HUES48 (cell line): ENCODE measurements around the gene LRRC61.

Experiments used
- H3K27ac ChIP-seq: one replicate; pipeline ENCODE4 v1.7.0; 2013; ENCODE audit warnings: low read depth, low read length, inconsistent platforms
- H3K27me3 ChIP-seq: 2 replicates; pipeline ENCODE4 v1.6.1; 2013; ENCODE audit warnings: mild to moderate bottlenecking, low read length; ENCODE audit not compliant: control insufficient read depth, insufficient read depth
- H3K36me3 ChIP-seq: 2 replicates; pipeline ENCODE4 v1.6.1; 2013; ENCODE audit warnings: low read length; ENCODE audit not compliant: control insufficient read depth, insufficient read depth
- H3K4me1 ChIP-seq: 2 replicates; pipeline ENCODE4 v1.6.1; 2013; ENCODE audit warnings: mild to moderate bottlenecking, low read length; ENCODE audit not compliant: control insufficient read depth, insufficient read depth
- H3K4me3 ChIP-seq: 2 replicates; pipeline ENCODE4 v1.5.1; 2013; ENCODE audit warnings: mild to moderate bottlenecking, low read depth, low read length
- H3K9ac ChIP-seq: 2 replicates; pipeline ENCODE4 v1.6.1; 2013; ENCODE audit warnings: mild to moderate bottlenecking, low read depth, low read length, moderate library complexity
- H3K9me3 ChIP-seq: 2 replicates; pipeline ENCODE4 v1.6.1; 2013; ENCODE audit warnings: low read length; ENCODE audit not compliant: control insufficient read depth, insufficient read depth

Gene LRRC61

DNA sequence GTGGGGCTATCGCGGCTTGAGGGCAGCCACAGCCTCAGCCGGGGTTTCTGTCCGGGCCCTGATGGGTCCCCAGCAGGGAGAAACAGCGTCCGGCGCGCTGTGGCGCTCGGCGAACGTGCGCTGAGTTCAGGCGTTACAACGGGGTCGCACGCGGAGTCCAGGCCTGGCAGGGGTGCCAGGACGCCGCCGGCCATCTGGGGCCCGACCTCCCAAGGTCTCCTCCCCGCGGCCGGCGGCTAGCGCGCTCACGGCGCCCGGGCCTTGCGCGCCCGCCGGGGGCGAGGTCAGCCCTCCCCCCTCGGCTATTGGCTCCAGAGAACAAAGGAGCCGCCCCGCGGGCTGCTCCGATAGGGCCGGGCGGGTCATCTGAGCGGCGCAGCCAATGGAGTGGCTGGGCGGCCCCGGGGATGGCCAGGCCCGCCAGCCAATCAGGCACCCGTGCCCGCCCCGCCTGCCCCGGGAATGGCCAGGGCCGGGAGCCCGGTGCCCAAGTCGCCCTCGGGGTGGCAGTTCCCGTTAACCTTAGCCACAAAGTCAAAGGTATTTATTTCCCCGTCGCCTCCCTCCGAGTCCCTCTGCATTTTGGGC lies 55.8 kb downstream of the LRRC61 start, which contains the start of gene ZNF775:
TSS of gene ZNF775 (plus strand) at position 478 of the 588 bp plus-strand sequence. CDS start 9,141 bp downstream, outside the sequence.
- Histone ChIP-seq H3K9me3 (no peaks in the 10 kb centered on the region), H3K9ac (peak within 1 kb of the TSS; percentile 79), H3K27me3 (no peaks in the 10 kb centered on the region), H3K36me3 (peaks cover 11% of the 10 kb centered on the region), H3K4me3 (peak within 1 kb of the TSS; percentile 94), H3K4me1 (peaks cover 58% of the 10 kb centered on the region), H3K27ac (peak within 1 kb of the TSS; percentile 98)

DNA sequence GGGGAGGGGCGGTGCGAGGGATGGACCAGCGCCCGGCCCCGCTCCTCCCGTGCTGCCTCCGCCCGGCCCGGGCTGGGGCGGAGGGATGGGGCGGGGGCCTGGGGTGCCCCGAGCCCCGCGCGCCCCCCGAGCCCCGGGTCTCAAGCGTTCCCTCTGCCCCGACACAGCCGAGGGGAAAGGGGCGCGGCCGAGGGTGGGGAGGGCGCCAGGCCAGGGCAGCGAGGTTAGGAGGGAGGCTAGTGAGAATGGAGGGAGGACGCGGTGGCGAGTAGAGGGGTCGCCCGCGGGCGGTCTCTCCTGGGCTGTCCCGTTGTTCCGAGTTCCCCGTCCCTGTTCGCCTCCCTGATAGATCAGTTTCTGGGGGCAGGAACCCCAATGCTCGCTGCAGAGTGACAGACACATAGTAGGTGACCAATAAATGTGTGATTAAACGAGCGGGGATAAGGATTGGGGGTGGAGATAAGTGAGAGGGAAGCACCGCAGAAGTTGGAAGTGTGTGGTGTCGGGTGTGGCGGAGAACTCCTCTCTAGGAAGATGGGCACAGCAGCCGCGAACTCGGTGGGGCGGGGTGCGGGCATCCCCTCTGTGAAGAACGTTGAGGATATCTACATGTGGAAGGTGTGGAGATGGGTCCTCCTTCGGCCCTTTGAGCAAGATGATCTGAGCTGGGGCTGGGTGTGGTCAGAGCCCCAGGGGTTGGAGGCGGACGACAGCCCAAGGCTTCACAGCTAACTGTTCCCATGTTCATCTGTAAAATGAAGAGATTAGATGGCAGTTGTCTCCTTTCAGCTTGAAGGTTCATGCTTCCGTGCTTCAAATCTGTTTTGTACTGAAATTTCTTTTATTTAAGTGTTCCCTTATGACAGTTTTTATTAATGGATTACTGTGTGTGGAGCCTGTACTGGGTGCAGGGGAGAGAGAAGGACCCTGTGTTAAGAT lies 56.6 kb downstream of the LRRC61 start:
- Histone ChIP-seq H3K36me3 (0 out of 2 replicates have a peak, but pooled peaks cover 5% of the 10 kb centered on the region), H3K27ac (peak overlapping the region; percentile 98), H3K27me3 (no peaks in the 10 kb centered on the region), H3K4me3 (peak overlapping the region; percentile 94), H3K9me3 (no peaks in the 10 kb centered on the region), H3K9ac (peak overlapping the region; percentile 68), H3K4me1 (peaks cover 64% of the 10 kb centered on the region)

DNA sequence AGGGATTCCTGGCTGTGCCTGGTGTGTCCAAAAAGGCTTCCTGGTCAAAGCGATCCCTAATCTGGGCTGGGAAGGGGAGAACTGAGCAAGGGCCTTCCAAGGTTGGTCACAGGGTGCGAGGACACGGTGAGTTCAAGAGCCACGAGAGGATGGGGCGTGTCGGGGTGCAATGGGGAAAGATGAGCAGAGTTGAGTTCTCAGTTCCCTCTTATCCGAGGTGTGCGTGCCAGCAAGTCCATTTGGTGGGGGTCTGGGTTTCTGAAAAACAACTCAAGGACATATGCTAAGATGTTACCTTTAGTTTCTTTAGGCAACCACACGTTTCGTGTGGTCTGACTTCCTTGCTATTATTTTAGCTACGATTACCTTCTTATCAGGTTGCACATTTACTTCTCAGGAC lies 57.3 kb downstream of the LRRC61 start:
- H3K4me1 ChIP-seq = peaks cover 68% of the 10 kb centered on the region
- peak overlapping the region; percentile 94 for H3K4me3 ChIP-seq
- no peaks in the 10 kb centered on the region for H3K9me3 ChIP-seq
- H3K9ac ChIP-seq = no peak overlapping the region
- H3K36me3 ChIP-seq = peaks cover 7% of the 10 kb centered on the region
- no peaks in the 10 kb centered on the region for H3K27me3 ChIP-seq
- H3K27ac ChIP-seq = peak overlapping the region; percentile 26

DNA sequence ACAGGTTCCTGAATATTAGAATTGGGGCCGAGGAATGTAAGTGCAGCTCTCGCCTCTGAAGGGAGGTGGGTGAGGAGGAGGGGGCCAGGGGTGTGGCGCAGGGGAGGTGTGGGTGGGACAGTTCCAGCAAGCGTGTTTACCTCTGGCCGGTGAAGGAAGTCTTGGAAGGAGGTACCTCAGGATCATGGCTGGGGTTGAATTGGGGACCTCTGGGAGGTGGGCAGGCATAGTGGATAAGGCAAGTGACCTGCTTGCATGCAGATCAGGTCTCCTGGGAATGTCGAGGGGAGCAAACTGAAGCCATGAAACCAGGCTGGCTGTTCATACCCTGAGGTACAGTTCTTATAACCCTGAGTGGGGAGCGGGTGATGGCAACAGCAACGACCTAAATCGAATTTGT lies 57.9 kb downstream of the LRRC61 start:
- Histone ChIP-seq H3K4me3 (peak overlapping the region; percentile 94; the same call in 1 of the 2 replicates), H3K9me3 (no peaks in the 10 kb centered on the region), H3K27me3 (no peaks in the 10 kb centered on the region), H3K36me3 (peaks cover 11% of the 10 kb centered on the region), H3K9ac (no peak overlapping the region), H3K27ac (no peak overlapping the region), H3K4me1 (peaks cover 69% of the 10 kb centered on the region)

DNA sequence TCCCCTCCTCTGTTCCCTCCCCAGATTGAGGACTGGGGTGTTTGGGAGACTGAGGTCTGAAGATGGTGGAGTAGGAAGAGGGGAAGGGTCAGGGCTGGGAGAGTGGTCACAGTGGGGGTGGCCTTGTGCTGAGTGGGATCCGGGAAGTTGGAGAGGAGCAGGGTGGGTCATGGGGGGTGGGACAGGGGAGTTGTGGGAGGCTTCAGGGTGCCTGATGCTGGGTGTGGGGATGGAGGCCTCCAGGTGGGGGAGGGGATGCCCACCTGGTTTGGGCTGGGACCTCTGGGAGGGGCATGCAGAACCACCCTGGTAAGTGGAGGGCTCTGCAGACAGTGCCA lies 58.6 kb downstream of the LRRC61 start:
- Histone ChIP-seq H3K27ac (no peak overlapping the region), H3K4me1 (peaks cover 69% of the 10 kb centered on the region), H3K9ac (no peak overlapping the region)

DNA sequence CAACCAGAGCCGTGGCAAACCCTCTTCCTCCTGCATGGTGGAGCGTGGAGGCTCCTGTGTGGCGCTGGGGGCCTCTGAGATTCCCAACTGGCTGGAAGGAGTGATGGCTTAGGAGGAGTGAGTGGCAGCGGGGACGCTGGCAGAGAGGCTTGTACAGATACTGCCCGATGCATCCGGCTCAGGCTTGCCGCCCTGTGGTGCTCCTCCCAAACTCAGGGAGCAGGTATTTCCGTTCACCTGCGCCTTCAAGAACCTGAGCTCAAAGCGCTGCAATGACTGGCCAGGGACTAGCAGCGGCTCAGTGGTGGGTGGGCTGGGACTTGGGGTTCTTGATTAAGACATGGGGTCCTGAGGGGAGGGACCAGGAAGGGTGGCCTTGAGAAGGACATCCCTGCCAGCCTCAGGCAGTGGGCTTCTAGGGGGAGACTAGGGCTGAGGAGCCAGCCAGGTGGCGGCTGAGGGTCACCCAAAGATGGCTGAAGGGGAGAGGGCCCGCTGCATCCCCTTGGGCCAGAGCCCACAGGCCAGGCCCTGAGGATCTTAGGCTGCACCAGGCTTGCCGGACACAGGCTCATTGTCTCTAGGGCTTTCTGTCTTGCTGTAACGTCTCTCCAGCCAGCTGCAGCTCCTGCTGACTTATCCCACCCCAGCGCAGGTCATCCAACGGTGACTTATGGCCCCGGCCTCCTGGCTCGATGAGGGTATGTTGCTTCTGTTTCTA lies 59.1 kb downstream of the LRRC61 start:
- no peaks in the 10 kb centered on the region for H3K9me3 ChIP-seq
- H3K9ac ChIP-seq = no peak overlapping the region
- no peak overlapping the region for H3K27ac ChIP-seq
- no peaks in the 10 kb centered on the region for H3K27me3 ChIP-seq
- peaks cover 14% of the 10 kb centered on the region for H3K36me3 ChIP-seq
- no peak overlapping the region for H3K4me3 ChIP-seq
- peaks cover 65% of the 10 kb centered on the region for H3K4me1 ChIP-seq

More for the DNA sequence above, 58.6 kb downstream of the LRRC61 start:
- Histone ChIP-seq H3K4me3 (no peak overlapping the region), H3K9me3 (no peaks in the 10 kb centered on the region), H3K27me3 (no peaks in the 10 kb centered on the region), H3K36me3 (peaks cover 13% of the 10 kb centered on the region)

DNA sequence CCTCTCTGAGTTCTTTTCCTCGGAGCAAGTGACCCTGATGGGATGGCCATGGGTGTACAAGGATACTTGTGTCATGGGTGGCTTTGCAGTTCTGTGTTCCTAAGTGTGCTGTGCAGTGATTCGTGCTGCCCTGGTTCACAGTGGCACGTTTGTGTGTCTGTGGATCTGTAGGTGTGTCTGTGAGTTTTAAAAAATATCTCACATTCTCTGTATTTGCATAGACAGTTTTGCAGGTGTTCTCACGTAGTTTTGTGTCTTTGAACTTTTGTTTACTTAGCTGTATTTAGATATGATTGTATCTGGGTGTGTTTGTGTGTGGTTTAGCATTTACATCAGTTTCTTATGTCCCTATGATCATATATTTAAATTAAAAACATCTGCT lies 59.7 kb downstream of the LRRC61 start:
- Histone ChIP-seq H3K9ac (no peak overlapping the region), H3K27ac (peak overlapping the region; percentile 89), H3K27me3 (no peaks in the 10 kb centered on the region), H3K4me3 (no peak overlapping the region), H3K4me1 (peaks cover 59% of the 10 kb centered on the region), H3K9me3 (no peaks in the 10 kb centered on the region), H3K36me3 (peaks cover 14% of the 10 kb centered on the region)

DNA sequence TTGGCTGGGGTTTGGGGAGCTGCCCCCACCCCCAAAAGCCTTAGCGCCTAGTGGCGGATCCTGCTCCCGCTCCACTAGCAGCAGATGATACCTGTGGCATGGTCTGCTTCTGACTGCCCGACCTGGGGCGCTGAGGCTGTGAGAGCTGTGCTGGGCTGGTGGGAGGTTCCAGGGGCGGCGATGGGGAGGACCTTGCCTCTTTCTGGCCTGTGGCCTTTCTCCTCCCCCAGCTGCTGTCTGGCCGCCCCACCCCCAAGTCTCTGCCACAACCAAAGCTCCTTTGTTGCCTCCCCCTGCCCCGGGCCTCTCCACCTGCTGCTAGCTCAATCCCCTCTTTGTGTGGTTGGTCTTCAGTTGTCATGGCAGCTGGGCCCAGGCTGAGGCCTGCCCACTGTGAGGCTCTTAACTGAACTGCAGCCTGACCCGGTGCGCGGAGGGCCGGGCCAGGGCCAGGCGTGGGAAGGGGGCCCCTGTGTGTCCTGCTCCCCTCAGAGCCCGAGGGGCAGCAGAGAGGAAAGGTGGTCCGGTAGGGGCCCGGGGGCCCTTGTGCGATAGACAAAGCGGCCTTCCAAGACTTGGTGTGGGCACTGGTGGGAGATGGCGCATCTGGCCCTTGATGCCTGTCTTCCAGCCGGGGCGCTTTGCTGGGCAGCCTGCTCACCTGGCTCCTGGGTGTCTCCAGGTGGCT lies 60.7 kb downstream of the LRRC61 start:
- peak overlapping the region; percentile 34; the same call in 1 of the 2 replicates for H3K9ac ChIP-seq
- no peaks in the 10 kb centered on the region for H3K27me3 ChIP-seq
- H3K4me1 ChIP-seq = peaks cover 56% of the 10 kb centered on the region
- peaks cover 21% of the 10 kb centered on the region for H3K36me3 ChIP-seq
- peak overlapping the region; percentile 96 for H3K27ac ChIP-seq
- H3K9me3 ChIP-seq = no peaks in the 10 kb centered on the region
- H3K4me3 ChIP-seq = peak overlapping the region; percentile 33; the same call in 1 of the 2 replicates

DNA sequence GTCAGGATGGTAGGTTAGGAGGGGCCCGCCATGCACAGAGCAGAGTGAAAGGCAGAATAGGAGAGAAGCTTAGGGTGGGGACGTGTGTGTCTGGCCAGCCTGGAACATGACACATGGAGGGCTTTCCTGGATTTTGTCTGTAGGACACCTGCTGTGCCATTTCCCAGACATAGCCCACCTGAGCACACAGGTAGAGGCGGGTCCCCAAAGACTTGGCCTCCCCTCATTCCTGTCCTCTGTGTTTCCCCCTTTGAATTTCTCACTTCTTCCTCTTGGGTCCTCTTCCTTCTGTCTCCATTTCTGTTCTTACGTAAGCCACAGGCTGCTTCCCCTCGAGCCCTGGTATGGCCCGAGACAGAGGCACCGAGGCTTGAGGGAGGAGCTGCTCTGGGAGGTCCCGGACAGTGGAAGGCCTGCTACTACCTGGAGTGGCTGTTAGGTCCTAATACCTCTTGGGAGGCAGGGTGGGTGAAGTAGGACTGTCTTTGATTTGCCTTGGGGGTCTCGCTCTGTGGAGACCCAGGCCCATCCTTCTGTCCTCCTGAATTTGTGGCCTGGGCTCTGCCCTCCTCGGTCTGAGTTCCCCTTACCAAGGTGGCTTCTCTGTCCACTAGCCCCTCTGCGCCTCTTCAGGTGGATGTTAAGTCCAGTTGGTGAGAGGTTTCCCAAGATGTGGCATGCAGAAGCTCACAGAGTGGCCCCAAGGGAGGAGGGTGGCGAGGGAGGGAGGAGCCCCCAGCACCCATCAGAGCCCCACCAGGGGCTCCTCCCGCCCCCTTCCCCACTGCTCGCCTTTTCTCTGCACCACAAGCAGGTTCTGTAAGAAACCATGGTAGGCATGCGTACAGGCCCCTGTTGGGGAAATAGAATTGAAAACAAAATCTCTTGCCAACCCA lies 61.5 kb downstream of the LRRC61 start:
- Histone ChIP-seq H3K27me3 (no peaks in the 10 kb centered on the region), H3K36me3 (peaks cover 29% of the 10 kb centered on the region), H3K9me3 (no peaks in the 10 kb centered on the region), H3K4me3 (peak overlapping the region; percentile 33; the same call in 1 of the 2 replicates), H3K4me1 (peaks cover 56% of the 10 kb centered on the region), H3K9ac (no peak overlapping the region), H3K27ac (peak overlapping the region; percentile 96)

DNA sequence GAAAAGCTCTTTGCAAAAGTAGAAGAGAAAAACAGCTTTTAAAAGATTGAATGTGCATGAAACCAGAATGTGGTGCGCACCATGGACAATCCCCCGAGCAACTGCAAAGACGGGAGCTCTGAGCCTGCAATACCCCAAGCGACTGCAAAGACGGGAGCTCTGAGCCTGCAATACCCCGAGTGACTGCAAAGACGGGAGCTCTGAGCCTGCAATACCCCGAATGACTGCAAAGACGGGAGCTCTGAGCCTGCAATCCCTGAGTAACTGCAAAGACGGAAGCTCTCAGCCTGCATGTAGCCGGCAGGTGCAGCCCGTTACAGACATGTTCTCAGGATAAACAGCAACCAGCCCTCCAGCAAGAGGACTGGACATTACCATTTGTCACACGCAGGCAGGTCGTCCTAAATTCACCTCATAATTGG lies 62.2 kb downstream of the LRRC61 start:
- Histone ChIP-seq H3K27ac (peak overlapping the region; percentile 96), H3K9ac (no peak overlapping the region), H3K9me3 (no peaks in the 10 kb centered on the region)

More for the DNA sequence above, 62.2 kb downstream of the LRRC61 start:
- peaks cover 53% of the 10 kb centered on the region for H3K4me1 ChIP-seq
- H3K36me3 ChIP-seq = peaks cover 36% of the 10 kb centered on the region
- no peaks in the 10 kb centered on the region for H3K27me3 ChIP-seq
- no peak overlapping the region for H3K4me3 ChIP-seq
